GM18858 (cell line): Measurements from ENCODE around the gene SCYGR6.
A peak's percentile ranks its signal among the peaks of the same experiment; 100 is the strongest.
"Not testable (repeated sequence)": the region's sequence is repeated elsewhere in the genome, so short reads cannot be mapped to it uniquely, and the experiment has no call there.

Source experiments
- ATAC-seq: cut with Tn5 transposase; IDR thresholded peaks from one replicate; pipeline ENCODE4 v1.9.1; 2021; ENCODE audit not compliant: unreplicated experiment

SCYGR6 gene, protein sequence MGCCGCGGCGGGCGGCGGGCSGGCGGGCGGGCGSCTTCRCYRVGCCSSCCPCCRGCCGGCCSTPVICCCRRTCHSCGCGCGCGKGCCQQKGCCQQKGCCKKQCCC

DNA sequence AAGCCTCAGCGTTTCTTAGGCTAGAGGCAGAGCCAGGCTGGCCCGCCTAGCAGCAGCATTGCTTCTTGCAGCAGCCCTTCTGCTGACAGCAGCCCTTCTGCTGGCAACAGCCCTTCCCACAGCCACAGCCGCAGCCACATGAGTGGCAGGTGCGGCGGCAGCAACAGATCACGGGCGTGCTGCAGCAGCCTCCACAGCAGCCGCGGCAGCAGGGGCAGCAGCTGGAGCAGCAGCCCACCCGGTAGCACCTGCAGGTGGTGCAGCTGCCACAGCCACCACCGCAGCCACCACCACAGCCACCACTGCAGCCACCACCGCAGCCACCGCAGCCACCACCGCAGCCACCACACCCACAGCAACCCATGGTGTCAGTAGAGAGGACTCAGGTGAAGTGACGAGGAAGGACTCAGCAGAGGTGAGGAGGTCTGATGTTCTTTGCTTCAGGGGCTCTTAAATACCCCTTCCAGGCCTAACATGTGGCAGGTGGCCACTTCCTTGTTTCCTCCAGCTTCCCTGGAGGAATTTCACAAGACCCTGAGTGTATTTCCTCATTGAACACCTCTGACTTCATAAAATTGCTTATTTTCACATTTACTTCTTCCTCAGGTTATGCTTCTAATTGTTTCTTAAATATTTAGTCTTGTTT, at the start of gene SCYGR6:
Gene SCYGR6 (minus strand): TSS at position 364 of the 646 bp plus-strand sequence. CDS start 0 bp downstream, at position 364.
- no peak for ATAC-seq

DNA sequence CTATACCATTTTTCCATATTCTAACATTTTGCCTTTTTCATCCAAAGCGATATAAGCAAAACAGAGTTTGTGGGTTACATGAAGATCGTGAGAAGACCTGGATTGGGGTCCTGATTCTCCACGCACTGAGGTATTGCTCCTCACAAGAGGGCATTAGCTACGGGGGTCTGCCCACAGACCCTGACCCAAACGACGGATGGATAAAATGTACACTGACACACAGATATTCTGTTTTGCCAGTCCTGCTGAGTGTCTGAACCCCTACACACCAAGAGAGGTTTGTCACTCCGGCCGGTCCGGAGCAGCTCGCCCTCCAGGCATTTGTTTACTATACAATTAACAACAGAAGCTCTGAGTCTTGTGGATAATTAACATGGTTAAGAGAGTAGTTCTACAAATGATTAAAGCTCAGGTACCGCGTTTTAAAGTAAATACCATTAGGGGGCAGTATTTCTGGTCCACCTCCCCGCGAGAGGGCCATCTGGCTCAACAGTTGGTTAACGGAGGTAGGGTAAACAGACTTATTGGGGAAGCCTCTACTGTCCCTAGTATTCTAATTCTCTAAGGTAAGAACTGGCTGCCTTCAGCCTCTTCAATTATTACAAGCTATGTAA, 49.6 kb upstream of the SCYGR6 start:
- no peak for ATAC-seq

DNA sequence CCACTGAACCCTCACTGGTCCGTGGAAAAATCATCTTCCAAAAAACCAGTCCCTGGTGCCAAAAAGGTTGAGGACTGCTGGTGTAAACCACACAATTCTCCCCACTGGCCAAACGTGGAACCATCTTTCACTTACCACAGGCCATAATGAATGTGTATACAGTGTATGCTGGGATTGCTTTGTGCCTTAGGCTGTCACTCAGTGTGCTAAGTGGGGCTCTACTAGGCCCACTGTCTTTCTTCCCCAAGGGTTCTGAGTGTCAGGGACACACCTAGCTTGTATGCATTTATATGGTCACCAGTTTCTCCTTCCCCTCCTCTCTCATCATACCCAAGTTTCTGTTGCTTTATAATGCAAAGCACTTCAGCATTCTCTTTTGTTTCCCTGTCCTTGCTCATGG, 48.4 kb upstream of the SCYGR6 start:
- no peak for ATAC-seq

DNA sequence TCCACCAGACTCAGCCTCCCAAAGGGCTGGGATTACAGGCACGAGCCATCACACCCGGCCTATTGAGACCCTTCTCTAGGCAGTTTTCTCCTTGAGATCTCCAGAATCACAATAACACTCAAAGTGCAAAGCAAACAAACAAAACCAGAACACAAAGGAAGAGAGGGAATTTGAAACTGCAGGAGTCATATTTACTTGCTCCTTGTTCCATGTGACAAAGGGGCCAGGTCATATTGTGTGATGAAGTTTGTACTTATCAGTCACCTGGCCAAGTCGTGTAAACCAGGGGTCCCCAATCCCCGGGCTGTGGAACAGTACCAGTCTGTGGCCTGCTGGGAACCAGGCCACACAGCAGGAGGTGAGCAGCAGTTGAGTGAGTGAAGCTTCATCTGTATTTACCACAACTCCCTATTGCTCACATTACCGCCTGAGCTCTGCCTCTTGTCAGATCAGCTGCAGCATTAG, 47.7 kb upstream of the SCYGR6 start:
- ATAC-seq, result no peak

DNA sequence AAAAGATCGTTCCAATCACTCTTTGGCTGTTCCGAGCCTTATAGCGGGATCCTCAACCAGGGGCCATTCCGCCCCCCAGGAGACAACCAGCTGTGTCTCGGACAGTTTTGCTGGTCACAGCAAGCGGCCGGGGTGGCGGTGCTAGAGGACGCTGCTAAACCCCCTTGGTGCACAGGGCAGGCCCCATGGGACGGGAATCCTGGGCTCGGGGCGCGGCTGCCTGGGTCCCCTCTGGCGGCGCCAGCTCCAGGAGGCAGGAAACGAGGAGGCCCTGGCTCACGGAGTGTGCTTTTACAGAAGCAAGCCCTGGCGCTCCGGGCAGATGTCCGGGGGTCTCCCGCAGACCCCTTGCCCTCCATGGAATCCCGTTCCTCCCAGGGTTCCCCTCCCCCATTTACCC, 43.3 kb upstream of the SCYGR6 start:
- no peak for ATAC-seq

DNA sequence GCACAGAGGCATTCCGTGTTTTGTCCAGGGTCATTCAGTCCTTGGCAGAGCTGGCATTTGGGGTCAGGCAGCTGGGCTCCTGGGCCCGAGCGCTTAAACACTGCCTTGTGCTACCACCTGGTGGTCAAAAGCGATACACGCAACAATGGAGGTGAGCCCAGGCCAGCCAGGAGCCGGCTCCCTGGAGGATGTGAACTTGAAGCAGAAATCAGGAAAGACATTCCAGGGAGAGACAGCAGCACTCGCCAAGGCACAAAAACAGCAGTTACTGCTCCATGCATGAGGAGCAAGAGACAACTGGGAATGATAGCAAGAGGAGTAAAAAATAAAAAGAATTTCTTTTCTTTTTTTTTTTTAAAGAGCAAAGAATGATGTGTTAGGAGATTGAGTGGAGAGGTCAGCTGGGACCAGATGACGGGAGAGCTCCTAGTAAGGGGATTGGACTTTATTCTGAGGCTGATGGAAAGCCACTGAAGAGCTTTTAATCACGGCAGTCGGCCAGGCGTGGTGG, 41.9 kb upstream of the SCYGR6 start:
- peak; percentile 99 for ATAC-seq

DNA sequence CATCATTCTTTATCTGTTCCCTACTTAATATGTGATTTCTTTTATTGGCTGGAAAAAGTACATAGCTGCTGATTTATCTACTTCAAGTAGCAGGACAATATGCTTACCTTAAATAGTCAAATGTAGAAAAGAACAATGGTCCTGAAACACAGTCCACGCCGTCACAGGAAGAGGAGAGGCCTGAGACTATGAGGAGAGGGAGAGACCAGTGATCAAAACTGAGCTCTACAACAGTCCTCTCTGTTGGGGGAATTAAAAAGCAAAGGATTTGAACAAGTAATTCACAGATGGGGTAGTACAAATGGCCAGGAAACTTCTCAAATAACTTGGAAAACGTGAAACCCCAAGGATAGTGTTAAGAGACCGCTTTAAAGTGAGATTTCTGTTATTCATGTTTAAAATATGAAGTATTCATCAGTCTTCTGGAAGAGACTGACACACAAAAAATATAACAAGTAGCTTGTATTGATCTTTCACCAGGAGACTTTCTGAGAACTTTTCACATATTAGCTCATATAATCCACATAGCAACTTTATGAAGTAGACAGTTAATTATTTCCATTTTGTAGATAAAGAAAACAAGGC, 41.3 kb upstream of the SCYGR6 start:
- ATAC-seq, result no peak

DNA sequence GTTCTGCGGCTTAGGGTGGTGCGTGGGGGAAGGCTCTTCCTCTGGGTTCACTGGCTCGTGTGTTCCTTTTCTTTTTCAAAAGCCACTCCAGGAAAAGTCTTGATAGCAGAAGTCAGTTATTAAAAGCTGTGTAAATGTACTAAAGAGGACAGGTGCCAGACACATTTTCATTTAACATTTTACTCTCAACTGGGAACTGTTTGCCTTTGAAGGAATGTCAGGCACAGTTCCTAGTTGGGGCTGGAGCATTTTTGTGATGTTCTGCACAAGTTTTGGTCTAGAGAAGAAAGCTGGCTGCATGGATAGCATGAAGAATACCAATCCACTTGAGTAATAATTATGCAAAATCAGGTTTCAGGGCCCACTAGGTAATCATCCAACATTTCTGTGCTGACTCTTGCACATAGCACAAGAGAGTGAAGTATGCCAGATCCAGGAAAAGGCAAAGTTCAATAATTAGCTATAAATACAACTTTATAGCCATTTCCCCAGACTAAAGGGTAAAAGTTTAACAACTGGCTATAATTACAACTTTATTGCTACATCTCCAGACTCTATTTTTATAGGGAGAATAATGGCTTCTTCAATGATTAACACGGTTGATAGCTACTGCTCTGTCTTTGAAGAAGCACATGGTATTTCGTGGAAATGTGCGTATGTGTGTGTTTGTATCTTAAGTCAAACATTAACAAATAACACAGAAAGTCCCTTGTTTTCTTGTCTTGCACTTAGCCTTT, 37.4 kb upstream of the SCYGR6 start:
- ATAC-seq, result no peak

DNA sequence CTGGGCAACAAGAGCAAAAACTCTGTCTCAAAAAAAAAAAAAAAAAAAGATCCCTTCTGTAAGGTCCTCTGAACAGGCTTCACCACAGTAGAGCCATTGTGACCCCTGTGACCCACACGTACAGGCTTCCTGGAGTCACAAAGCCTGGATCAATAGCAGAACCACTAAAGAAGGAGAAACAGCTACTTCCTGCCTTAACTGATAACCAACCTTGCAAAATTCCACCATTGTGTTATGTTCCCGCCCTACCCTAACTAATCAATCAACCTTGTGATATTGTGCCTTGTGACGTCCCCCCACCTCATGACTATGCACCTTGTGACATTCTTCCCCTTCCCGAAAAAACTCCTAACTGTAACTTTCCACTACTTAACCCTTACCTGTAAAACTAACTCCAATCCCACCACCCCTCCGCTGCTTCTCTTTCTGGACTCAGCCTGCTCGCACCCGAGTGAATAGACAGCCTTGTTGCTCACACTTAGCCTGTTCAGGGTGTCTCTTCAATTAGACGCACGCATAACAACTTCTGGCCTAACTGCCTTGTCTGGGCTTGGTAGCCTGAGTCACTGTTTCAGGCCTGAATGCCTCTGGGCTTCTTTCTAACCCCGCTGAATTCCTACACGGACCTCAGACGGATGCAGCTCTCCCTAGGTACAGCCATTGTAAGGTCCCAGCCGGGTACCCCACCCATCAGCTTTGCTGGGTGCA, 35.0 kb upstream of the SCYGR6 start:
- ATAC-seq, result no peak

DNA sequence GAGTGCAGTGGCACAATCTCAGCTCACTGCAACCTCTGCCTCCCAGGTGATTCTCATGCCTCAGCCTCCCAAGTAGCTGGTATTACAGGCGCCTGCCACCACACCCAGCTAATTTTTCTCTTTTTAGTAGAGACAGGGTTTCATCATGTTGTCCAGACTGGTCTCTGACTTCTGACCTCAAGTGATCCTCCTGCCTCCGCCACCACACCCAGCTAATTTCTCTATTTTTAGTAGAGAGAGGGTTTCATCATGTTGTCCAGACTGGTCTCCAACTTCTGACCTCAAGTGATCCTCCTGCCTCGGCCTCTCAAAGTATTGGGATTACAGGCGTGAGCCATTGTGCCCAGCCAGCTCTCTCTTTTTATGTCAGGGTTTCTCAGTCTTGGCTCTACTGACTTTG, 31.7 kb upstream of the SCYGR6 start:
- ATAC-seq, result not testable (repeated sequence)

DNA sequence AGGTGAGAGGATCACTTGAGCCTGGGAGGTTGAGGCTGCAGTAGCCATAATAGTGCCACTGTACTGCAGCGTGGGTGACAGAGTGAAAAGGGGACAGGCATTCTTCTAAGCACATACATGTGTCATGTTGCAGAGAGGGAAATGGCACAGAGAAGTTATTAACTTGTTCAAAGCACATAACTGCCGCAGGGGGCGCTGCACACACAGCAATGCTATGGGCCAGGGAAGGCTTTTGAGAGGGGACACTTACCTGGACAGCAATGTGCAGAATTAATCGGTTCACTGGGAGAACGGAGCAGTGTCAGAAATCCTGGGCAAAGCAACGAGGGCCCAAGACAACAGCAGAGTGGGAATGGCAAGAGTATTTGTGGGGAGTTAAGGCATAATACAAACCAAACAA, 23.5 kb upstream of the SCYGR6 start:
- ATAC-seq, result no peak

DNA sequence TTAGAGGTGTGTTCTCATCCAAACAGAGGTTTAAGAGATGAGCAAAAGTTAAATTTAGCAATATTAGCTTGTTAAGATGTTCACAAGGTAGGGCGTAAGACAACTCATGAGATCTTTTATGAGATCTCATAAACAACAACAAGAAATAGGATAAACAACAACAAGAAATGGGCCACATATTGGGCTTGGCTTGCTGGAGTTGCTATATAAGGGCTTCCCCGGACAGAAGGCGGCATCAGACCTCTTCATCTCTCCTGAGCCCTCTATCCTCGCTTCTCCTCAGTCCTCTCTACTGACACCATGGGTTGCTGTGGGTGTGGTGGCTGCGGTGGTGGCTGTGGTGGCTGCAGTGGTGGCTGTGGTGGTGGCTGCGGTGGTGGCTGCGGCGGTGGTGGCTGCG, 21.0 kb upstream of the SCYGR6 start, which contains the start of gene SCYGR8:
Gene SCYGR8 (plus strand): TSS at position 301 of the 400 bp plus-strand sequence. CDS start 0 bp downstream, at position 301.
- ATAC-seq, result no peak

DNA sequence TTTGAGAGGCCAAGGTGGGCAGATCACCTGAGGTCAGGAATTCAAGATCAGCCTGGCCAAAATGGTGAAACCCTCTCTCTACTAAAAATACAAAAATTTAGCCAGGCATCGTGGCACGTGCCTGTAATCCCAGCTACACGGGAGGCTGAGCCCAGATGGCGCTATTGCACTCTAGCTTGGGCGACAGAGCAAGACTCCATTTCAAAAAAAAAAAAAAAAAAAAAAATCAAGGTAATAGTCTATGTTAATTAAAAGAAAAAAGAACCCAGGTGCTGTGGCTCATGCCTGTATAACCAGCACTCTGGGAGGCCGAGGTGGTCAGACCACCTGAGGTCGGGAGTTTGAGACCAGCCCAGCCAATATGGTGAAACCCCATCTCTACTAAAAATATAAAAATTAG, 16.1 kb upstream of the SCYGR6 start:
- not testable (repeated sequence) for ATAC-seq

DNA sequence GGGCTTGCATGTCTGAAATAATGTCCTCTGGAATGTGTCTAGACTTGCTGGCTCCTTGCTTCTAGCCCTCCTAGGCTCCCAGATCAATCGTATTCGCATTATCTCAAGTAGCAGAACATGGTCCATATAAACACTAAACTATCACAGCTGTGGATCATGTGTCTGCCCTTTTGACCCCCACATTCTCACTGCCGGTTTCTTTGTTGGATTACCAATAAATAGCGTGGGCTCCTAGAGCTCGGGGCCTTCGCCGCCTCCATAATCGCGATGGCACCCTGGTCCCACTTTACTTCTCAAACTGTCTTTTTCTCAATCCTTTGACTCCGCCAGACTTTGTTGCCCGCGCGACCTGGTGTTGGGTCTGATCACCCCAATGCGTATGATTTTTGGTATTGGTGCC, 14.8 kb upstream of the SCYGR6 start:
- ATAC-seq, result no peak

DNA sequence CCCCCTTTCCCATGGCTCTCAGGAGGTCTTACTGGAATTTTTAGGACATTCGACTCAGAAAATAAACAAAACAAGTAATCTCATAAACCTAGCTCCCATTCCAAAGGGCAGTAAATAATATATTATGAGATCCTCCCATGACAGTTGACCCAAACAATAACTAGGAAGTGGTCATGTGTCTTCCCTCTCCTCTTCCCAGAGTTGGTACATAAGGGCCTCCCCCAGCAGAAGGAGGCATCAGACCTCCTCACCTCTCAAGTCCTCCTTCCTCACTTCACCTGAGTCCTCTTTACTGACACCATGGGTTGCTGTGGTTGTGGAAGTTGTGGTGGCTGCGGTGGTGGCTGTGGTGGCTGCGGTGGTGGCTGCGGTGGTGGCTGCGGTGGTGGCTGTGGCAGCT, 3.5 kb upstream of the SCYGR6 start, which contains the start of gene SCYGR7:
Gene SCYGR7 (plus strand): TSS at position 301 of the 400 bp plus-strand sequence. CDS start 0 bp downstream, at position 301.
- no peak for ATAC-seq

DNA sequence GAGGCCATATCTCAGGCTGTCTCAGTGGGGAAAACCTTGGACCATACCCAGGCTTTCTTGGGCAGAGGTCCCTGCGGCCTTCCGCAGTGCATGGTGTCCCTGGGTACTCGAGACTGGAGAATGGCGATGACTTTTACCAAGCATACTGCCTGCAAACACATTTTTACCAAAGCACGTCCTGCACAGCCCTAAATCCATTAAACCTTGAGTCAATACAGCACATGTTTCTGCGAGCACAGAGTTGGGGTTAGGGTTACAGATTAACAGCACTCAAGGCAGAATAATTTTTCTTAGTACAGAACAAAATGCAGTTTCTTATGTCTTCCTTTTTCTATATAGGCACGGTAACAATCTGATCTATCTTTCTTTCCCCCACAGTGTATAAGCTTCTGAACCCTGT, 1.7 kb downstream of the SCYGR6 start:
- not testable (repeated sequence) for ATAC-seq

DNA sequence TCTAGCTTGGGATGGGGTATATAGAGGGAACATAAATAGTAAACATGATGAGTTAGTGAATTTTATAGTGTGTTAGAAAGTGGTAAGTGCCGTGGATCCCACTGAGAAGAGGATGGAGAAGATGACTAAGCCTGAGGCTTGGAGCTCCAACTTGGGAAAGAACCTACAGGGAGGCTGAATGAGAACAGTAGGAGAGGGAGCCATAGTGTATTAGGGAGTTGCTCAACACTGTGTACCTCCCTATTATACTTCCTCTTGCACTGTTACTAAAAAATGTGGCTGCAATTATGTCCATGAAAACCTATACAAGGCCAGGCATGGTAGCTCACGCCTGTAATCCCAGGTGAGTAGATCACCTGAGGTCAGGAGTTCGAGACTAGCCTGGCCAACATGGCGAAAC, 3.9 kb downstream of the SCYGR6 start:
- ATAC-seq, result no peak

DNA sequence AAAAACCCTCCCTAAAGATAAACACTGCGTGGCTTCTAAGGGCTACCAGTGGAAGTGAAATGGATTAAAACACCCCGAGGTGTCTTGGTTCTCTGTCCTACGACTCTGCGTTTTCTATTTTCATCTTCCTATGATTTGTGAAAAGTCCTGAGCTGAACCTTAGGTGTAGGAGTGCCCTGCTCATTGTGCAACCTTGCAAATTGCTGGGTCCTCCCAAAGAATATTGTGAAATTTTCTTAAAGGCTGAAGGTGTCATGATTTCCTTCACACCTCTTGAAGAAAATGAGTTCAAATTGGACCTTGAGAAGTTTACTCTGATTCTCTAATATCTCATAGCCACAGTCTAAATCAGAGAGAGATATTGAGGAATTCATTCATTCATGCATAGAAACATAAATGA, 4.9 kb downstream of the SCYGR6 start:
- no peak for ATAC-seq

DNA sequence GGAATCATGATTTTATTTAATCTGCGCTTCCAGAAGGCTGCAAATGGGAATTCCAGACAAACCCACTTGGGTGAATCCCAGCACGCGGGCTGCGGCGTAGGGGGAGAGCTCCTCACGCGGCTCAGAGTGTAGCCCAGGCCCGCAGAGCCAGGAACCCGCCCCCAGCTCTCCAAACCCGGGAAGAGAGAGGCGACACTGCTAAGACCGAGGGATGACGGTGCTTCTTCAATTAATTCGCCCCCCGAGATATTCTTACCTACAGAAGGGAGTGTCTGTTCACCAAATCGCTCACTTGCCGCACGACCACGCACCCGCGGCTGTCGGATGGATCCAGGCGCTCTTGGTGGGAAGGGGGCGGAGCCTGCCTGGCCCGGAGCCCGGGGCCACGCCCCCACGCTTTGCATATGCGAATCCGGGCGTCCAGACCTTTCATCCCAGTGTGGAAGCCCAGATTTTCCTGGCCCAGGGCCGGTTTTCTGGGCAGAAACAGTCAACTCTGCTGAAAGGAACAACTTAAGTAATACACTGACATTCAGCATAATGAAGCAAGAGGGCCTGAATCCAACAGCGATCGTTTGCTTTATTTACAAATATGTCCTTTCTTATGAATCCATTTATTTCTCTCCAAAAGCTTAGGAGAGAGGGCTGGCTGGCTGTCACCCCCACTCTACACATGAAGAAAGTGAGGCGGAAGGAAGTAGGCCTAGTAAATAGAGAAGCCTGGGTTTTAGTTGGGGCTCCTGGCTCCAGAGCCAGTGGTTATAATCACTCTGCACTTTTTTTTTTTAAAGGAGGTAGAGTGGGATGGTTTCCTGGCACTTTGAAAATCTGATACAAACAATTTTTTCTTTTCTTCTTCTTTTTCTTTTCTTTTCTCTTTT, 6.6 kb downstream of the SCYGR6 start, which contains the start of gene SLC19A3:
Gene SLC19A3 (minus strand): TSS at position 342 of the 881 bp plus-strand sequence. CDS start 15,710 bp downstream, outside the sequence.
- no peak for ATAC-seq
